ENCODE measurements around the gene PPM1F. TPM values are rescaled to one million over a fixed set of nuclear protein-coding genes. Genes with fewer than 3 reads are reported as not detected.
"Not testable (repeated sequence)": the region's sequence is repeated elsewhere in the genome, so short reads cannot be mapped to it uniquely, and the experiment has no call there.

The PPM1F gene
- total and polyA plus RNA-seq, 2 donors (not counting 1 experiment from before 2014, with no cell fraction given): 12.5 to 37.0 TPM

- H2AFZ ChIP-seq (ENCODE audit: low read length): no peak overlapping the region
- H3K4me3 ChIP-seq (replicated peaks in 1 of 4; ENCODE audit: control extremely low read depth in 1 of 4, insufficient read depth in 1 of 4, low read depth in 3 of 4, low read length in 4 of 4): no peak overlapping the region
- no peaks in the 10 kb centered on the region for H3K27me3 ChIP-seq (ENCODE audit: control insufficient read depth, insufficient read depth, low read length)
- no peaks in the 10 kb centered on the region for H3K9me3 ChIP-seq (ENCODE audit: control insufficient read depth, insufficient read depth, low read depth, low read length)
- H3K36me3 ChIP-seq (ENCODE audit: control insufficient read depth, insufficient read depth, low read length): no peaks in the 10 kb centered on the region
- DNase-seq (ENCODE audit: low read depth in 2 of 2): no peak
- no peaks in the 10 kb centered on the region for H4K20me1 ChIP-seq (ENCODE audit: control insufficient read depth, extremely low read depth, insufficient read depth, low read length)
- no peaks in the 10 kb centered on the region for H3K4me1 ChIP-seq (ENCODE audit: control insufficient read depth, extremely low read depth, insufficient read depth, low read length)
- no peaks in the 10 kb centered on the region for H3K79me2 ChIP-seq (ENCODE audit: control insufficient read depth, insufficient read depth, low read length)
- TF ChIP-seq EZH2 (IDR thresholded peaks at IDR 0.05; ENCODE audit: low read length, missing control alignments): no peak
- TF ChIP-seq, protein P1, sequence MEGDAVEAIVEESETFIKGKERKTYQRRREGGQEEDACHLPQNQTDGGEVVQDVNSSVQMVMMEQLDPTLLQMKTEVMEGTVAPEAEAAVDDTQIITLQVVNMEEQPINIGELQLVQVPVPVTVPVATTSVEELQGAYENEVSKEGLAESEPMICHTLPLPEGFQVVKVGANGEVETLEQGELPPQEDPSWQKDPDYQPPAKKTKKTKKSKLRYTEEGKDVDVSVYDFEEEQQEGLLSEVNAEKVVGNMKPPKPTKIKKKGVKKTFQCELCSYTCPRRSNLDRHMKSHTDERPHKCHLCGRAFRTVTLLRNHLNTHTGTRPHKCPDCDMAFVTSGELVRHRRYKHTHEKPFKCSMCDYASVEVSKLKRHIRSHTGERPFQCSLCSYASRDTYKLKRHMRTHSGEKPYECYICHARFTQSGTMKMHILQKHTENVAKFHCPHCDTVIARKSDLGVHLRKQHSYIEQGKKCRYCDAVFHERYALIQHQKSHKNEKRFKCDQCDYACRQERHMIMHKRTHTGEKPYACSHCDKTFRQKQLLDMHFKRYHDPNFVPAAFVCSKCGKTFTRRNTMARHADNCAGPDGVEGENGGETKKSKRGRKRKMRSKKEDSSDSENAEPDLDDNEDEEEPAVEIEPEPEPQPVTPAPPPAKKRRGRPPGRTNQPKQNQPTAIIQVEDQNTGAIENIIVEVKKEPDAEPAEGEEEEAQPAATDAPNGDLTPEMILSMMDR (conservative IDR thresholded peaks at IDR 0.05 in 1 of 2, IDR thresholded peaks at IDR 0.05 in 1 of 2; ENCODE audit: low read depth in 1 of 2, low read length in 2 of 2): no peak
- H3K27ac ChIP-seq (ENCODE audit: insufficient read depth, low read length): no peak overlapping the region
- H3K4me2 ChIP-seq (ENCODE audit: extremely low read depth, insufficient read depth, low read length): no peak overlapping the region
- H3K9ac ChIP-seq (ENCODE audit: insufficient read depth, low read length): no peak overlapping the region
Measured at GRCh38 chr22:21896951-21897513, 55.6 kb downstream of the PPM1F start.

DNA sequence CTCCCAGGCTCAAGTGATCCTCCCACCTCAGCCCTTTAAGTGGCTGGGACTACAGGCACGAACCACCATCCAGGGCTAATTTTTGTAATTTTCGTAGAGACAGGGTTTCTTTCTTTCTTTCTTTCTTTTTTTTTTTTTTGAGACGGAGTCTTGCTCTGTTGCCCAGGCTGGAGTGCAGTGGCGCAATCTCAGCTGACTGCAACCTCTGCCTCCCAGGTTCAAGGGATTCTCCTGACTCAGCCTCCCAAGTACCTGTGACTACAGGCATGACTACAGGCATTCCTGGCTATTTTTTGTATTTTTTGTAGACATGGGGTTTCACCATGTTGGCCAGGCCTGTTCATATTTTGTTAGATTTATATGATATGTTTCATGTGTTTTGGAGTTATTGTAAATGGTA is 56.4 kb downstream of the PPM1F start:
- H2AFZ ChIP-seq (ENCODE audit: low read length); H3K4me3 ChIP-seq (replicated peaks in 1 of 4; ENCODE audit: control extremely low read depth in 1 of 4, insufficient read depth in 1 of 4, low read depth in 3 of 4, low read length in 4 of 4); H3K36me3 ChIP-seq (ENCODE audit: control insufficient read depth, insufficient read depth, low read length); H3K9ac ChIP-seq (ENCODE audit: insufficient read depth, low read length); H3K4me2 ChIP-seq (ENCODE audit: extremely low read depth, insufficient read depth, low read length); H3K4me1 ChIP-seq (ENCODE audit: control insufficient read depth, extremely low read depth, insufficient read depth, low read length); DNase-seq (ENCODE audit: low read depth in 2 of 2); H3K27me3 ChIP-seq (ENCODE audit: control insufficient read depth, insufficient read depth, low read length); H3K9me3 ChIP-seq (ENCODE audit: control insufficient read depth, insufficient read depth, low read depth, low read length); H4K20me1 ChIP-seq (ENCODE audit: control insufficient read depth, extremely low read depth, insufficient read depth, low read length); H3K27ac ChIP-seq (ENCODE audit: insufficient read depth, low read length); H3K79me2 ChIP-seq (ENCODE audit: control insufficient read depth, insufficient read depth, low read length): not testable (repeated sequence)

DNA sequence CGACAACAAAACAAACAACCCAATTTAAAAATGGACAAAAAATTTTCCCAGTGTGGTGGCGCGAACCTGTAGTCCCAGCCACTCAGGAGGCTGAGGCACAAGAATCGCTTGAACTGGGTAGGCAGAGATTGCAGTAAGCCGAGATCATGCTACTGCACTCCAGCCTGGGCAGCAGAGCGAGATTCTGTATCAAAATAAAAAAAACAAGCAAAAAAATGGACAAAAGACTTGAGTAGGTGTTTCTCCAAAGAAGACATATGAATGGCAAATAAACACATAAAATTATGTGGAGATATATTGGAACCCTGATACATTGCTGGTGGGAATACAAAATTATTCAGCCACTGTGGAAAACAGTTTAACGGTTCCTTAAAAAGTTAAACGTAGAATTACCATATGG is 57.8 kb downstream of the PPM1F start:
- Histone ChIP-seq H3K27me3 (ENCODE audit: control insufficient read depth, insufficient read depth, low read length) (no peaks in the 10 kb centered on the region), H3K4me3 (replicated peaks in 1 of 4; ENCODE audit: control extremely low read depth in 1 of 4, insufficient read depth in 1 of 4, low read depth in 3 of 4, low read length in 4 of 4) (no peak overlapping the region), H3K9me3 (ENCODE audit: control insufficient read depth, insufficient read depth, low read depth, low read length) (no peaks in the 10 kb centered on the region), H4K20me1 (ENCODE audit: control insufficient read depth, extremely low read depth, insufficient read depth, low read length) (no peaks in the 10 kb centered on the region), H3K4me1 (ENCODE audit: control insufficient read depth, extremely low read depth, insufficient read depth, low read length) (no peaks in the 10 kb centered on the region), H3K27ac (ENCODE audit: insufficient read depth, low read length) (no peak overlapping the region), H3K4me2 (ENCODE audit: extremely low read depth, insufficient read depth, low read length) (no peak overlapping the region), H3K36me3 (ENCODE audit: control insufficient read depth, insufficient read depth, low read length) (no peaks in the 10 kb centered on the region), H3K79me2 (ENCODE audit: control insufficient read depth, insufficient read depth, low read length) (no peaks in the 10 kb centered on the region), H3K9ac (ENCODE audit: insufficient read depth, low read length) (no peak overlapping the region), H2AFZ (ENCODE audit: low read length) (no peak overlapping the region)
- no peak for DNase-seq (ENCODE audit: low read depth in 2 of 2)
- TF ChIP-seq, protein P1 (conservative IDR thresholded peaks at IDR 0.05 in 1 of 2, IDR thresholded peaks at IDR 0.05 in 1 of 2; ENCODE audit: low read depth in 1 of 2, low read length in 2 of 2): no peak
- no peak for TF ChIP-seq EZH2 (IDR thresholded peaks at IDR 0.05; ENCODE audit: low read length, missing control alignments)
